ENCODE data around the gene SOX13.

- TF ChIP-seq CTCF (IDR thresholded peaks at IDR 0.05) (no peak), POLR2AphosphoS5 (IDR thresholded peaks at IDR 0.05) (no peak)
These were observed 45.5 kb upstream of the SOX13 start for GRCh38 chr1:204027446-204027845.
